ENCODE data around the gene CELF2. TPM values are rescaled to one million over a fixed set of nuclear protein-coding genes. Genes with fewer than 3 reads are reported as not detected.

CELF2 gene
- total RNA-seq, 1 donor from 2014 or later = 14.4 TPM

DNA sequence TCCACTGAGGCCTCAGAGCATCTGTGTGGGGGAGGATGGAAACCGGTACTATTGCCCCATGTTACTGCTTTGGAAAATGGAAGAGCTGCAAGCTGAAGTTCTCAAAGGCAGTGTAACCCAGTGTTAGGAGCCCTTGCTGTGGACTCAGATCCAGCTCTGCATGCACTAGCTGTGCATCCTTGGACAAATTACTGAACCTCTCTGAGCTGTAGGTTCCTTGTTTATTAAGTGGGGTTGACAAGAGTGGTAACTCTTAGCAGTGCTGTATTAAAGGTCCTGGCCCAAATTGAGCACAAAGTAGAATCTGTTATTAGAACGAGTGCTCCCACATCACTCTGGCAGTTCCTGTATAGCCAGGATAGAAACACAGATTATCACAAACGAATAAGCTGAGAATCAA is 359.6 kb downstream of the CELF2 start:
- TF ChIP-seq, protein P1, sequence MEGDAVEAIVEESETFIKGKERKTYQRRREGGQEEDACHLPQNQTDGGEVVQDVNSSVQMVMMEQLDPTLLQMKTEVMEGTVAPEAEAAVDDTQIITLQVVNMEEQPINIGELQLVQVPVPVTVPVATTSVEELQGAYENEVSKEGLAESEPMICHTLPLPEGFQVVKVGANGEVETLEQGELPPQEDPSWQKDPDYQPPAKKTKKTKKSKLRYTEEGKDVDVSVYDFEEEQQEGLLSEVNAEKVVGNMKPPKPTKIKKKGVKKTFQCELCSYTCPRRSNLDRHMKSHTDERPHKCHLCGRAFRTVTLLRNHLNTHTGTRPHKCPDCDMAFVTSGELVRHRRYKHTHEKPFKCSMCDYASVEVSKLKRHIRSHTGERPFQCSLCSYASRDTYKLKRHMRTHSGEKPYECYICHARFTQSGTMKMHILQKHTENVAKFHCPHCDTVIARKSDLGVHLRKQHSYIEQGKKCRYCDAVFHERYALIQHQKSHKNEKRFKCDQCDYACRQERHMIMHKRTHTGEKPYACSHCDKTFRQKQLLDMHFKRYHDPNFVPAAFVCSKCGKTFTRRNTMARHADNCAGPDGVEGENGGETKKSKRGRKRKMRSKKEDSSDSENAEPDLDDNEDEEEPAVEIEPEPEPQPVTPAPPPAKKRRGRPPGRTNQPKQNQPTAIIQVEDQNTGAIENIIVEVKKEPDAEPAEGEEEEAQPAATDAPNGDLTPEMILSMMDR (conservative IDR thresholded peaks at IDR 0.05) = no peak
- Mint-ChIP-seq H3K9me3 (no peaks in the 10 kb centered on the region), H3K27ac (no peak overlapping the region), H3K27me3 (peaks cover 4% of the 10 kb centered on the region), H3K4me1 (ENCODE audit: unreplicated experiment) (peaks cover 4% of the 10 kb centered on the region), H3K36me3 (no peaks in the 10 kb centered on the region), H3K4me3 (no peak overlapping the region)
- no peak for DNase-seq (ENCODE audit: extremely low spot score, unreplicated experiment)

DNA sequence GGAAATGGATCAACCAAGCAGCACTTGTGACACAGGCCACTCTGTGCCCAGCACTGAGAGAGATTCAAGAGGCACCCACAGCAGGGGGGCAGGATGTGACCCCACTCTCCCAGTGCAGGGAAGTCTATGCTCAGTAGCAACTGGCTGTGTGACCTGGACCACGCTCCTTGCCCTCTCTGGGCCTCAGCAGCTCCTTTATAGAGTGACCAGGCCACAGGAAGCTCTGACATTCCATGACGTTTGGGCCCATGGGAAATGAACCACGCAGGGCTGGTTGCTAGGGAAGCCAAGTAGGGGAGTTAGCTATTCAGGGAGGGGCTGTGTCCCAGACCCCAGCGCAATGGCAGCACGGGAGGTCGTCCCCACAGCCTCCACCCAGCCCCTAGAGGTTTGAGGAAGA is 361.2 kb downstream of the CELF2 start:
- Mint-ChIP-seq H3K27me3 (peaks cover 12% of the 10 kb centered on the region), H3K4me1 (ENCODE audit: unreplicated experiment) (peaks cover 2% of the 10 kb centered on the region), H3K36me3 (no peaks in the 10 kb centered on the region)

DNA sequence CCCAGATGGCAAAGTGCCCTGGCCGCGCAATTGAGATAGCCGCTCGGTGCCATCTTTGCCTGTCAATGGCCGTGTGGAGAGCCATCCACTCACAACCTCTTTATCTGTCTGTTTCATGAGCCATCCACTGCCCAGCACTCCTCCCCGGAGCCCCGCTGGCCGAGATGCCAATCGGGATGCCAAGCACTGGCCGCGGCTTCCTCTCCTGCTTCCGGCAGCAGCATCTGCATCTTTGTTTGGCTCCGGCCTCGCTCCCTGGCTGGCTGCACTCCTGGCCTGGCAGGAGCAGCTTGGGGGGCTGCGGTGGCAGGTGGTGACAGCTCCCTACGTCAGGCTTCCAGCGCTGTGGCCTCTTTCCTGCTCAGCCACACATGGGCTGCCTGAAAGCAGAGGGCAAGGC is 362.1 kb downstream of the CELF2 start:
- H3K27me3 Mint-ChIP-seq = peaks cover 21% of the 10 kb centered on the region
- no peak overlapping the region for H3K4me3 Mint-ChIP-seq
- no peaks in the 10 kb centered on the region for H3K4me1 Mint-ChIP-seq (ENCODE audit: unreplicated experiment)
- H3K9me3 Mint-ChIP-seq = no peaks in the 10 kb centered on the region
- no peak overlapping the region for H3K27ac Mint-ChIP-seq
- no peak for DNase-seq (ENCODE audit: extremely low spot score, unreplicated experiment)
- no peaks in the 10 kb centered on the region for H3K36me3 Mint-ChIP-seq
- TF ChIP-seq, protein P1 (conservative IDR thresholded peaks at IDR 0.05) = no peak

More for the DNA sequence above, 361.2 kb downstream of the CELF2 start:
- no peak for DNase-seq (ENCODE audit: extremely low spot score, unreplicated experiment)
- H3K27ac Mint-ChIP-seq = no peak overlapping the region
- H3K4me3 Mint-ChIP-seq = no peak overlapping the region
- no peaks in the 10 kb centered on the region for H3K9me3 Mint-ChIP-seq
- TF ChIP-seq, protein P1 (conservative IDR thresholded peaks at IDR 0.05) = no peak

DNA sequence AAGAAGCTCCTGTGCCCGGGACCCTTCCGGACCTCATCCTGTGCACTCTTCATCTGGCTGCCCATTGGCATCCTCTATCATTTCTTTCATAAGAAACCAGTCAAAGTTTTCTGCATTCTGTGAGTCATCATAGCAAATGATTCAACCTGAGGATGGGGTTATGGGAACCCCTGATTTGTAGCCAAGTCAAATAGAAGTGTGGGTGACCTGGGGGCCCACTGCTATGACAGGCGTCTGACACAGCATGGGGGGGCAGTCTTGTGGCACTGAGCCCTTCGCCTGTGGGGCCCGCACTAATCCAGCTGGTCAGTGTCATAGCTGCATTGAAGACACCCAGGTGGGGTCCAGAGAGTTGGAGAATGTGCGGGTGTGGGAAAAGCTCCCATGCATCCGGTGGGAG is 363.4 kb downstream of the CELF2 start:
- H3K36me3 Mint-ChIP-seq = no peaks in the 10 kb centered on the region
- no peak for DNase-seq (ENCODE audit: extremely low spot score, unreplicated experiment)
- TF ChIP-seq, protein P1 (conservative IDR thresholded peaks at IDR 0.05) = no peak
- no peaks in the 10 kb centered on the region for H3K9me3 Mint-ChIP-seq
- H3K4me1 Mint-ChIP-seq (ENCODE audit: unreplicated experiment) = no peaks in the 10 kb centered on the region
- H3K4me3 Mint-ChIP-seq = no peak overlapping the region
- H3K27ac Mint-ChIP-seq = no peak overlapping the region
- H3K27me3 Mint-ChIP-seq = peaks cover 23% of the 10 kb centered on the region

DNA sequence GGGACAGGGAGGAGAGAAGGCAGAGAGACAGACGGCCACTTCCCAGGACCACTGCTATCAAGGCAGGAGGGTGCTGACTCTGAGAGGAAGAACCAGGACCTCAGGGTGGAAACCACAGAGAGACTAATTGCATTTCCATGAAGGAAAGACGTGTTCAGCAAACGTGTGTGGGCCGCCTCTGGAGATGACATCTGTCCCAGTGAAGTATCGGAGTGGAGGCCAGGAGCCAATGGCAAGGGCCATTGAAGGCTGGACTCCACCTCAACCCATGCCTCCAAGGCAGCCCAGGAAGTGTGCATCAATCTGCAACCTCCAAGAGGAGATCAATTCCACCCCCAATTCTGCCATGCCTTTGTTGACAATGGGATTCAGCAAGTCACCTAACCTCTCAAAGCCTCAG is 363.8 kb downstream of the CELF2 start:
- no peak for DNase-seq (ENCODE audit: extremely low spot score, unreplicated experiment)
- Mint-ChIP-seq H3K4me3 (no peak overlapping the region), H3K27me3 (peaks cover 27% of the 10 kb centered on the region), H3K4me1 (ENCODE audit: unreplicated experiment) (no peaks in the 10 kb centered on the region), H3K27ac (no peak overlapping the region), H3K9me3 (no peaks in the 10 kb centered on the region), H3K36me3 (no peaks in the 10 kb centered on the region)
- TF ChIP-seq, protein P1 (conservative IDR thresholded peaks at IDR 0.05) = no peak

DNA sequence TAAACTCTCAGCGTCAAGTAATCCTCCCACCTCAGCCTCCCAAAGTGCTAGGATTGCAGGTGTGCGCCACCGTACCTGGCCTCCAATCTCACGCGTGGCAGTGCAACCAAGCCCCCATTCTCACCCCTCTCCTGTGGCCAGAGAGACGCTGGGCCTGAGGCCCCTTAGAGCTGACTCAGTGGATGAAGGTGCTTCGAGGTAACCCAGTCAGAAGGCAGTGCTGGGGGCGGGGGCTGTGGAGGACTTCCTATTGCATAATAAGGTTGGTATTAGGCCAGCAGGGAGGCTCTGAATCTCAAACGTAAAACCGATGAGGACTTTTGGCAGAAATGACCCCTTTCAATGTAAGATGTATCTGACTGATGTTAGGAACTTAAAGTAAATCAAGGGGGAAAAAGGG is 364.5 kb downstream of the CELF2 start:
- Mint-ChIP-seq H3K27ac (no peak overlapping the region), H3K27me3 (peaks cover 30% of the 10 kb centered on the region), H3K36me3 (no peaks in the 10 kb centered on the region), H3K9me3 (no peaks in the 10 kb centered on the region), H3K4me3 (no peak overlapping the region), H3K4me1 (ENCODE audit: unreplicated experiment) (peaks cover 4% of the 10 kb centered on the region)
- no peak for DNase-seq (ENCODE audit: extremely low spot score, unreplicated experiment)
- TF ChIP-seq, protein P1 (conservative IDR thresholded peaks at IDR 0.05) = no peak

Data from type B pancreatic cell (in vitro differentiated cells).